Breast epithelium (tissue), 4 donors: ENCODE data around the gene NDFIP2. TPM values are rescaled to one million over a fixed set of nuclear protein-coding genes. Genes with fewer than 3 reads are reported as not detected.

ENCODE experiments used
- DNase-seq, 2 donors: peaks; one replicate each; pipeline ENCODE4 v3.0.0-alpha.2; 2019; ENCODE audit warnings: low spot score in 2 of 2
- H3K27ac ChIP-seq, 2 donors: fragments of 200-600 bp; sonication (generic) in 1 of 2; one replicate each; pipeline ENCODE4 v1.5.1; 2016 to 2019; ENCODE audit warnings: mild to moderate bottlenecking in 1 of 2
- H3K27me3 ChIP-seq, 2 donors: fragments of 200-600 bp; sonication (generic) in 1 of 2; one replicate each; pipeline versions ENCODE4 v1.5.1 to v1.6.0; 2017 to 2019; ENCODE audit warnings: control low read depth in 1 of 2, mild to moderate bottlenecking in 1 of 2
- H3K36me3 ChIP-seq: fragments of 200-600 bp; one replicate; pipeline ENCODE4 v1.5.1; 2019
- H3K4me1 ChIP-seq, 2 donors: fragments of 200-600 bp; sonication (generic); one replicate each; pipeline ENCODE4 v1.5.1; 2016 to 2019; ENCODE audit warnings: control low read depth in 1 of 2
- H3K4me3 ChIP-seq, 3 donors: fragments of 200-600 bp; sonication (generic); 1 replicate in 2 of 3; 2 replicates in 1 of 3; pipeline ENCODE4 v1.5.1; 2016 to 2019; ENCODE audit warnings: mild to moderate bottlenecking in 3 of 3, moderate library complexity in 2 of 3
- H3K9me3 ChIP-seq, 2 donors: fragments of 200-600 bp; sonication (generic) in 1 of 2; one replicate each; pipeline ENCODE4 v1.5.1; 2016 to 2019; ENCODE audit warnings: control low read depth in 1 of 2
- POLR2A ChIP-seq: fragments of 450-650 bp; IDR thresholded peaks from one replicate; pipeline ENCODE4 v1.6.1; 2016; ENCODE audit warnings: antibody characterized with exemption, mild to moderate bottlenecking, moderate library complexity
- POLR2AphosphoS5 ChIP-seq, 3 donors: sonication (generic); formaldehyde crosslinking; IDR thresholded peaks; one replicate each; pipeline ENCODE4 v1.6.1; 2017; ENCODE audit warnings: antibody characterized with exemption in 3 of 3
- intact Hi-C: fragments of 100-400 bp; cut with DNase I; formaldehyde crosslinking; loops from one replicate; pipeline ENCODE4 v1.15.1; 2023; ENCODE audit warnings: low total_unique reads
- total RNA-seq, 3 donors: library from RNA; depleted of rRNA; stranded (reverse); fragments of >200 nt; gene quantifications; one replicate each; pipeline ENCODE4 v1.1.0, GENCODE V29; 2016
- TF ChIP-seq, protein P1 (sequence below), 3 donors: fragments of 450-650 bp; IDR thresholded peaks; one replicate each; pipeline ENCODE4 v1.5.1; 2016 to 2017; ENCODE audit warnings: antibody characterized with exemption in 3 of 3, mild to moderate bottlenecking in 3 of 3, moderate library complexity in 3 of 3

Gene NDFIP2
- total RNA-seq, 3 donors from 2014 or later, result 15.8 to 26.5 (median 22.6) TPM

DNA sequence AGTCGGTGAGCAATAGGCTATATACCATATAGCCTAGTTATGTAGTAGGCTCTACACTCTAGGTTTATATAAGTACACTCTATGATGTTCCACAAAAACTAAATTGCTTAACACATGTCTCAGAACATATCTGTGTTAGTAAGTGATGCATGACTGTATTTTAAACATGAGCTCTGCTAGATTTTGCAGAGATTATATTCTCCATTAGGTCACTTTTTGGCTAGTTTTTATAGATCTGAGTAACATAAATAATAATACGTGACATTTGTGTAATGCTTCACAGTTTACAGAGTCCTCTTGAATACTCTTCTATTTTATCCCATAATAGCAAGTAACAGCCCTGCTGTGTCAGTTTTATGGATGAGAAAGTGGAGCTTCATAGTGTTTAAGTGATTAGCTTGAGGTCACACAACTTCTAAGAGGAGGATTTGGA is 47.8 kb downstream of the NDFIP2 start:
- H3K36me3 ChIP-seq, result no peaks in the 10 kb centered on the region
- no peaks in the 10 kb centered on the region for H3K9me3 ChIP-seq
- intact Hi-C loops, result no loop called here
- no peak overlapping the region for H3K27ac ChIP-seq
- DNase-seq, result no peak
- no peak overlapping the region for H3K4me3 ChIP-seq
- TF ChIP-seq, protein P1, sequence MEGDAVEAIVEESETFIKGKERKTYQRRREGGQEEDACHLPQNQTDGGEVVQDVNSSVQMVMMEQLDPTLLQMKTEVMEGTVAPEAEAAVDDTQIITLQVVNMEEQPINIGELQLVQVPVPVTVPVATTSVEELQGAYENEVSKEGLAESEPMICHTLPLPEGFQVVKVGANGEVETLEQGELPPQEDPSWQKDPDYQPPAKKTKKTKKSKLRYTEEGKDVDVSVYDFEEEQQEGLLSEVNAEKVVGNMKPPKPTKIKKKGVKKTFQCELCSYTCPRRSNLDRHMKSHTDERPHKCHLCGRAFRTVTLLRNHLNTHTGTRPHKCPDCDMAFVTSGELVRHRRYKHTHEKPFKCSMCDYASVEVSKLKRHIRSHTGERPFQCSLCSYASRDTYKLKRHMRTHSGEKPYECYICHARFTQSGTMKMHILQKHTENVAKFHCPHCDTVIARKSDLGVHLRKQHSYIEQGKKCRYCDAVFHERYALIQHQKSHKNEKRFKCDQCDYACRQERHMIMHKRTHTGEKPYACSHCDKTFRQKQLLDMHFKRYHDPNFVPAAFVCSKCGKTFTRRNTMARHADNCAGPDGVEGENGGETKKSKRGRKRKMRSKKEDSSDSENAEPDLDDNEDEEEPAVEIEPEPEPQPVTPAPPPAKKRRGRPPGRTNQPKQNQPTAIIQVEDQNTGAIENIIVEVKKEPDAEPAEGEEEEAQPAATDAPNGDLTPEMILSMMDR (IDR thresholded peaks at IDR 0.05), result no peak
- no peak for TF ChIP-seq POLR2AphosphoS5 (IDR thresholded peaks at IDR 0.05)
- no peak for TF ChIP-seq POLR2A
- H3K4me1 ChIP-seq, result no peaks in the 10 kb centered on the region
- no peaks in the 10 kb centered on the region for H3K27me3 ChIP-seq

DNA sequence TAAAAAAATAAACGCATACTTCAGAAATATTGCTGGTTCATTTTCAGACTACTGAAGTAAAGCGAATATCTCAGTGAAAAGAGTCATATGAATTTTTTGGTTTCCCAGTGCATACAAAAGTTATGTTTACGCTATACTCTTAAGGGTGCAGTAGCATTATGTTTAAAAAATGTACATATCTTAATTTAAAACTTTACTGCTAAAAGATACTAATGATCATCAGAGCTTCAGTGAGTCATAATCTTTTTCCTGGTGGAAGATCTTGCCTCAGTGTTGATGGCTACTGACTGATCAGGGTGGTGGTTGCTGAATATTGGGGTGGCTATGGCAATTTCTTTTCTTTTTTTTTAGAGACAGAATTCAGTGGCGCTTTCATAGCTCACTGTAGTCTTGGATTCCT is 48.9 kb downstream of the NDFIP2 start:
- intact Hi-C loops, result no loop called here
- Histone ChIP-seq H3K4me1 (no peaks in the 10 kb centered on the region), H3K27me3 (no peaks in the 10 kb centered on the region), H3K4me3 (no peak overlapping the region), H3K27ac (no peak overlapping the region), H3K36me3 (no peaks in the 10 kb centered on the region), H3K9me3 (no peaks in the 10 kb centered on the region)
- TF ChIP-seq, protein P1 (IDR thresholded peaks at IDR 0.05), result no peak
- TF ChIP-seq POLR2A (no peak), POLR2AphosphoS5 (IDR thresholded peaks at IDR 0.05) (no peak)
- DNase-seq, result no peak

DNA sequence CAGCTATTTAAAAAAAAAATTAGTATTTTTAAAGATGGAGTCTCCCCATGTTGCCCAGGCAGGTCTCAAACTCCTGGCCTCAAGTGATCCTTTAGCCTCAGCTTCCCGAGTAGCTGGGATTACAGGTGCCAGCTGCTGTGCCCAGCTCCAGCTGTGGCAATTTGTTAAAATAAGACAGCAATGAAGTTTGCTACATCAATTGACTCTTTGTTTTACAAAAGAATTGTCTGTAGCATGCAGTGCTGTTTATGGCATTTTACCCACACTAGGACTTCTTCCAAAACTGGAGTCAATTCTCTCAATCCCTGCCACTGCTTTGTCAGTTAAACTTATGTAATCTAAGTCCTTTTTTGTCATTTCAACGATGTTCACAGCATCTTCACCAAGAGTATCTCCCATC is 49.3 kb downstream of the NDFIP2 start:
- TF ChIP-seq, protein P1 (IDR thresholded peaks at IDR 0.05), result no peak
- no peak for TF ChIP-seq POLR2AphosphoS5 (IDR thresholded peaks at IDR 0.05)
- no peak for TF ChIP-seq POLR2A

DNA sequence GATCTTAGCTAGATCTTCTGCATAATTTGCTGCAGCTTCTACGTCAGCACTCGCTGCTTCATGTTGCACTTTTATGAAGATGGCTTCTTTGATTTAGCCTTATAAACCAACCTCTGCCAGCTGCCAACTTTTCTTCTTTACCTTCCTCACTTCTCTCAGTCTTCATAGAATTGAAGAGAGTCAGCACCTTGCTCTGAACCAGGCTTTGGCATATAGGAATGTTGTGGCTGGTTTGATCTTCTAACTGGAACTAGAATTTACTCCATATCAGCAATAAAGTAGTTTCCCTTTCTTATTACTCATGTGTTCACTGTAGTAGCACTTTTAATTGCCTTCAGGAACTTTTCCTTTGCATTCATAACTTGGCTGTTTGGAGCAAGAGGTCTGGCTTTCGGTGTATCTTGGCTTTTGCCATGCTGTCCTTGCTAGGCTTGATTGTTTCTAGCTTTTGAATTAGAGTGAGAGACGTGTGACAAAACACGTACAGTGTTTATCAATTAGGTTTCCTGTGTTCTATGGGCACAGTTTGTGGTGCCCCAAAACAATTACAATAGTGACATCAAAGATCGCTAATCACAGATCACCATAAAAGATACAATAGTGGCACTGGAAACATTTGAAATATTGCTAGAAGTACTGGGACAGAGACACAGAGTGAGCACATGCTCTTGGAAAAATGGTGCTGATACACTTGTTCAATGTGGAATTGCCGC is 50.7 kb downstream of the NDFIP2 start:
- Histone ChIP-seq H3K9me3 (no peaks in the 10 kb centered on the region), H3K27ac (no peak overlapping the region), H3K36me3 (no peaks in the 10 kb centered on the region), H3K27me3 (no peaks in the 10 kb centered on the region), H3K4me3 (no peak overlapping the region), H3K4me1 (no peaks in the 10 kb centered on the region)
- TF ChIP-seq, protein P1 (IDR thresholded peaks at IDR 0.05), result no peak
- TF ChIP-seq POLR2AphosphoS5 (IDR thresholded peaks at IDR 0.05), result no peak
- no peak for TF ChIP-seq POLR2A
- DNase-seq, result no peak
- intact Hi-C loops, result no loop called here

More for the DNA sequence above, 49.3 kb downstream of the NDFIP2 start:
- no peaks in the 10 kb centered on the region for H3K36me3 ChIP-seq
- no peak overlapping the region for H3K27ac ChIP-seq
- no peak for DNase-seq
- H3K9me3 ChIP-seq, result no peaks in the 10 kb centered on the region
- H3K27me3 ChIP-seq, result no peaks in the 10 kb centered on the region
- no peaks in the 10 kb centered on the region for H3K4me1 ChIP-seq
- intact Hi-C loops, result no loop called here
- H3K4me3 ChIP-seq, result no peak overlapping the region

DNA sequence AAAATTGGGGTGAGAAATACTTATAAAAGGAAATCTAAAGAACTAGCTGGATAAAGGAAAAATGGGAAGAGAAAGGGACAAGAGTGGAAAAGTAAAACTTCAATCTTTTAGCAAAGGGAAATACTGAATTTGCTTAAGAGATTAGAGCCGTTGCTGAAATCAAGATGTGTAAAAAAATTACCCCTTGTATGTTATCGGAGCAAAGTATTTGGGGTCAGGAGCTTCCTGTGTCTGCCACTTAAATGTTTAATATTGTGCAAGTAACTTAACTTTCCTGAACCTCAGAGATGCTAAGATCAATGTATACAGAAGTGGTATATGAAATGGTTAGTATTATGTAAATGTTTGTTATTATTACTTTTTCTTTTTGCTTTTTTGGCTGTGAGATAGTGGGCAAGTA is 51.6 kb downstream of the NDFIP2 start:
- no peak for DNase-seq
- intact Hi-C loops, result no loop called here
- H3K36me3 ChIP-seq, result no peaks in the 10 kb centered on the region

More for the DNA sequence above, 51.6 kb downstream of the NDFIP2 start:
- no peak overlapping the region for H3K4me3 ChIP-seq
- no peak overlapping the region for H3K27ac ChIP-seq
- no peak for TF ChIP-seq POLR2AphosphoS5 (IDR thresholded peaks at IDR 0.05)
- TF ChIP-seq, protein P1 (IDR thresholded peaks at IDR 0.05), result no peak
- no peaks in the 10 kb centered on the region for H3K27me3 ChIP-seq
- H3K9me3 ChIP-seq, result no peaks in the 10 kb centered on the region
- no peaks in the 10 kb centered on the region for H3K4me1 ChIP-seq
